Brain microvascular endothelial cell (primary cell): ENCODE data around the gene TMEM151B.

Source experiments
- DNase-seq: peaks from one replicate; pipeline ENCODE4 v3.0.0-alpha.2; 2020
- H3K27ac ChIP-seq: fragments of 250-450 bp; sonication (Bioruptor Pico); 2 replicates; pipeline ENCODE4 v1.5.1; 2020; ENCODE audit warnings: mild to moderate bottlenecking, moderate library complexity
- H3K27me3 ChIP-seq: fragments of 250-450 bp; sonication (Bioruptor Pico); replicated peaks from 2 replicates; pipeline ENCODE4 v1.5.1; 2020; ENCODE audit warnings: mild to moderate bottlenecking
- H3K36me3 ChIP-seq: fragments of 250-450 bp; sonication (Bioruptor Pico); replicated peaks from 2 replicates; pipeline ENCODE4 v1.5.1; 2020; ENCODE audit warnings: mild to moderate bottlenecking
- H3K4me3 ChIP-seq: 2 replicates; pipeline ENCODE4 v1.5.1; 2011; ENCODE audit warnings: low read depth, mild to moderate bottlenecking, control low read depth, low read length, moderate library complexity
- in situ Hi-C: cut with HindIII; loops from 2 replicates; pipeline ENCODE4 v1.10.0; 2017; ENCODE audit warnings: low sequenced_read_pairs, low pct_ligation_motif_present
- TF ChIP-seq, protein P1 (sequence below): IDR thresholded peaks from 2 replicates; pipeline ENCODE4 v1.5.1; 2011; ENCODE audit warnings: low read depth, mild to moderate bottlenecking, moderate library complexity, low read length, control low read depth, inconsistent platforms; ENCODE audit errors: missing control alignments

Gene TMEM151B

GRCh38 chr6:44255871-44256774 lies 14.1 kb upstream of the TMEM151B start:
- Histone ChIP-seq H3K27me3 (no peaks in the 10 kb centered on the region), H3K36me3 (peaks cover 51% of the 10 kb centered on the region), H3K27ac (peak overlapping the region; percentile 62), H3K4me3 (peak overlapping the region; percentile 81)
- no peak for DNase-seq
- TF ChIP-seq, protein P1, sequence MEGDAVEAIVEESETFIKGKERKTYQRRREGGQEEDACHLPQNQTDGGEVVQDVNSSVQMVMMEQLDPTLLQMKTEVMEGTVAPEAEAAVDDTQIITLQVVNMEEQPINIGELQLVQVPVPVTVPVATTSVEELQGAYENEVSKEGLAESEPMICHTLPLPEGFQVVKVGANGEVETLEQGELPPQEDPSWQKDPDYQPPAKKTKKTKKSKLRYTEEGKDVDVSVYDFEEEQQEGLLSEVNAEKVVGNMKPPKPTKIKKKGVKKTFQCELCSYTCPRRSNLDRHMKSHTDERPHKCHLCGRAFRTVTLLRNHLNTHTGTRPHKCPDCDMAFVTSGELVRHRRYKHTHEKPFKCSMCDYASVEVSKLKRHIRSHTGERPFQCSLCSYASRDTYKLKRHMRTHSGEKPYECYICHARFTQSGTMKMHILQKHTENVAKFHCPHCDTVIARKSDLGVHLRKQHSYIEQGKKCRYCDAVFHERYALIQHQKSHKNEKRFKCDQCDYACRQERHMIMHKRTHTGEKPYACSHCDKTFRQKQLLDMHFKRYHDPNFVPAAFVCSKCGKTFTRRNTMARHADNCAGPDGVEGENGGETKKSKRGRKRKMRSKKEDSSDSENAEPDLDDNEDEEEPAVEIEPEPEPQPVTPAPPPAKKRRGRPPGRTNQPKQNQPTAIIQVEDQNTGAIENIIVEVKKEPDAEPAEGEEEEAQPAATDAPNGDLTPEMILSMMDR = no peak
- in situ Hi-C loops = no loop called here

GRCh38 chr6:44256775-44257024 lies 13.6 kb upstream of the TMEM151B start:
- peak overlapping the region; percentile 62 for H3K27ac ChIP-seq
- TF ChIP-seq, protein P1 = no peak
- in situ Hi-C loops = no loop called here
- H3K27me3 ChIP-seq = no peaks in the 10 kb centered on the region
- peak overlapping the region; percentile 81 for H3K4me3 ChIP-seq
- no peak for DNase-seq
- H3K36me3 ChIP-seq = peaks cover 45% of the 10 kb centered on the region

DNA sequence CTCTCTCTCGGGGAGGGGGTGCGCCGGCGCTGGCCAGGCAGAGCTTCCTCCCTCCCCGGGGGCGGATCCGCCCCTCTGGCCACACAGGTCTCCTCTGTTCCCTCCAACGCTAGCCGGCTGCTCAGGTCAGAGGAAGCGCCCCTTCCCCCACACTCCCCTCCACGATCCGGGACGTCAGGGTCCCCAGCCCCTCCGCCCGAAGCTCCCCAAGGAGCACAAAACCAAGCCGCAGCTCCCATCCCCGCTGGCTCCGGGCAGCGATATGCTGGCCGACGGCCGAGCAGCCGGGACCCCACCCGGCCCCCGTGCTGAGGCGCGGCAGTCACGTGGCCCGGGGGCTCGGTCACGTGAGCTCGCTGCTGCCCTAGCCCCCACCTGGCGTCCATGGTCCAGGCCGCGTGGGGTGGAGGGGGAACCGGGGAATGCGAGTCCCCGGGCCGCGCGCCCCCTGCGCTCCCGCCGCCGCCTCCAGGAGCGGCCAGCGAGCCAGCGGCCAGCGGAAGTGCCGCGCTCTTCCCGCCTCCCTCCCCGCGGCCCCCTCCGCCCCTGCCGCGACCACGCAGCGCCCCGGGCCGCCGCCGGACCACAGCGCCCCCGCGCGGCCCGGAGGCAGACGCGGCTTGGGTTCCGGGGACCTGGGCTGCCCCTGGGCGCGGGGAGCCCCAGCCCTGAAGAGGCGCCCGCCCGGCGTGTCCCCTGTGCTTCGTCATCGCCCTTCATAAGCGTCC lies 13.1 kb upstream of the TMEM151B start, which contains the start of gene SLC35B2:
Gene SLC35B2, minus strand, starts transcription at position 504 of the 728 bp plus-strand sequence. Its CDS starts 118 bp downstream, at position 386.
- in situ Hi-C loops = no loop called here
- peak; percentile 47 for DNase-seq
- Histone ChIP-seq H3K27me3 (no peaks in the 10 kb centered on the region), H3K36me3 (peaks cover 40% of the 10 kb centered on the region), H3K4me3 (peak within 1 kb of the TSS; percentile 81), H3K27ac (peak within 1 kb of the TSS; percentile 62)
- TF ChIP-seq, protein P1 = peak; percentile 41

DNA sequence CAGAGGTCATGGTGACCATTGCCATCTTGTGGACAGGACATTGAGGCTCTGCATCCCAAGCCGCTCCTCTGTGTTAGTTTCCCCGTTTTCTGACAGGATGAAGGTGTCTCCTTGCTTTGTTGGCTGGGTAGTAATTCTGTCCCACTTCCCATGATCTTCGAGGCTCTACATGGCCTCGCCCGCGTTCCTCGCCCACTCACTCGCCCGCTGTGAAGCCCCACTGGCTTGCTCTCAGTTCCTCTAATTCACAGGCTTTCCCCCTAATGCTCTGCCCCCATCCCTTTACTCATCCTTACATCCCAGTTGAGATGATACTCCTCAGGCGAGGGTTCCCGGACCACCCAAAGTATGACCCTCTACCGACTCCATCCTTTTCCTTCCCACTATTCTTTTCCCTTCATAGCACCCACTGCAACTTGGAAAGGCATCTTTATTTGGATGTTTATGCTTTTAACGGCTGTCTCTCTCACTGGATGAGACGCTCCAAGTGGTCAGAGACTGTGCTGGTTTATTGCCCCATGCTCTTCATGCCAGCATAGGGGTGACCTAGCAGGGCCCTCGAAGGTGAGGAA lies 12.4 kb upstream of the TMEM151B start:
- Histone ChIP-seq H3K27ac (peak overlapping the region; percentile 62), H3K27me3 (no peaks in the 10 kb centered on the region), H3K4me3 (peak overlapping the region; percentile 81), H3K36me3 (peaks cover 34% of the 10 kb centered on the region)
- in situ Hi-C loops = no loop called here
- TF ChIP-seq, protein P1 = no peak
- DNase-seq = no peak

GRCh38 chr6:44258325-44258863 lies 11.9 kb upstream of the TMEM151B start:
- DNase-seq = no peak
- H3K27me3 ChIP-seq = no peaks in the 10 kb centered on the region
- no peak overlapping the region for H3K4me3 ChIP-seq
- TF ChIP-seq, protein P1 = no peak
- in situ Hi-C loops = no loop called here
- no peak overlapping the region for H3K27ac ChIP-seq
- H3K36me3 ChIP-seq = peaks cover 28% of the 10 kb centered on the region
